Gastrocnemius medialis (tissue), 4 donors: ENCODE measurements around the gene LENG1. TPM values are rescaled to one million over a fixed set of nuclear protein-coding genes. Genes with fewer than 3 reads are reported as not detected.

Experiments used
- ATAC-seq, 2 donors: fragments of 150-250 bp; one replicate each; pipeline ENCODE4 v1.9.1; 2016
- DNase-seq, 2 donors: peaks; one replicate each; pipeline ENCODE4 v3.0.0-alpha.2; 2019
- H3K27ac ChIP-seq, 4 donors: fragments of 200-600 bp; sonication (generic); 1 replicate in 1 of 4; 2 replicates in 3 of 4; pipeline ENCODE4 v1.5.1; 2016 to 2018; ENCODE audit warnings: mild to moderate bottlenecking in 2 of 4, moderate library complexity in 1 of 4
- H3K27me3 ChIP-seq, 3 donors: fragments of 200-600 bp; sonication (generic) in 2 of 3; 1 replicate in 1 of 3; 2 replicates in 2 of 3; pipeline versions ENCODE4 v1.5.1 to v1.6.0; 2016 to 2019; ENCODE audit warnings: mild to moderate bottlenecking in 1 of 3, moderate library complexity in 1 of 3
- H3K36me3 ChIP-seq, 2 donors: fragments of 200-600 bp; sonication (generic) in 1 of 2; one replicate each; pipeline ENCODE4 v1.5.1; 2017 to 2018
- H3K4me1 ChIP-seq, 2 donors: fragments of 200-600 bp; sonication (generic) in 1 of 2; one replicate each; pipeline ENCODE4 v1.5.1; 2016 to 2017; ENCODE audit warnings: mild to moderate bottlenecking in 2 of 2
- H3K4me3 ChIP-seq, 4 donors: fragments of 200-600 bp; sonication (generic) in 3 of 4; 1 replicate in 1 of 4; 2 replicates in 3 of 4; pipeline ENCODE4 v1.5.1; 2016 to 2019; ENCODE audit warnings: mild to moderate bottlenecking in 2 of 4
- H3K9me3 ChIP-seq, 3 donors: fragments of 200-600 bp; sonication (generic) in 2 of 3; 1 replicate in 1 of 3; 2 replicates in 2 of 3; pipeline ENCODE4 v1.5.1; 2016 to 2019
- POLR2A ChIP-seq, 2 donors: fragments of 450-650 bp; IDR thresholded peaks; one replicate each; pipeline ENCODE4 v1.6.1; 2017; ENCODE audit warnings: antibody characterized with exemption in 2 of 2, mild to moderate bottlenecking in 2 of 2, moderate library complexity in 2 of 2
- in situ Hi-C, 4 donors: fragments of 200-750 bp; cut with MboI; loops; one replicate each; pipeline versions ENCODE4 v1.15.0 to v1.8.0; 2017; ENCODE audit warnings: low sequenced_read_pairs in 4 of 4
- intact Hi-C: fragments of 100-400 bp; cut with DNase I; formaldehyde crosslinking; loops from one replicate; pipeline ENCODE4 v1.15.1; 2023; ENCODE audit warnings: low total_unique reads
- total RNA-seq, 4 donors: library from RNA; depleted of rRNA; stranded (reverse); fragments of >200 nt; gene quantifications; one replicate each; pipeline versions ENCODE4 v1.1.0 to v1.2.3, GENCODE V29; 2016
- TF ChIP-seq, protein P1 (sequence below), 5 experiments: fragments of 450-650 bp in 3 of 5; fragments of 200-600 bp in 2 of 5; sonication (generic) in 2 of 5; IDR thresholded peaks in 4 of 5; conservative IDR thresholded peaks in 1 of 5; 1 replicate in 4 of 5; 2 replicates in 1 of 5; pipeline ENCODE4 v1.5.1; 2016 to 2019; ENCODE audit warnings: antibody characterized with exemption in 5 of 5, mild to moderate bottlenecking in 3 of 5, moderate library complexity in 3 of 5

The LENG1 gene
- total RNA-seq, 4 donors from 2014 or later = 6.5 to 14.2 (median 11.9) TPM

DNA sequence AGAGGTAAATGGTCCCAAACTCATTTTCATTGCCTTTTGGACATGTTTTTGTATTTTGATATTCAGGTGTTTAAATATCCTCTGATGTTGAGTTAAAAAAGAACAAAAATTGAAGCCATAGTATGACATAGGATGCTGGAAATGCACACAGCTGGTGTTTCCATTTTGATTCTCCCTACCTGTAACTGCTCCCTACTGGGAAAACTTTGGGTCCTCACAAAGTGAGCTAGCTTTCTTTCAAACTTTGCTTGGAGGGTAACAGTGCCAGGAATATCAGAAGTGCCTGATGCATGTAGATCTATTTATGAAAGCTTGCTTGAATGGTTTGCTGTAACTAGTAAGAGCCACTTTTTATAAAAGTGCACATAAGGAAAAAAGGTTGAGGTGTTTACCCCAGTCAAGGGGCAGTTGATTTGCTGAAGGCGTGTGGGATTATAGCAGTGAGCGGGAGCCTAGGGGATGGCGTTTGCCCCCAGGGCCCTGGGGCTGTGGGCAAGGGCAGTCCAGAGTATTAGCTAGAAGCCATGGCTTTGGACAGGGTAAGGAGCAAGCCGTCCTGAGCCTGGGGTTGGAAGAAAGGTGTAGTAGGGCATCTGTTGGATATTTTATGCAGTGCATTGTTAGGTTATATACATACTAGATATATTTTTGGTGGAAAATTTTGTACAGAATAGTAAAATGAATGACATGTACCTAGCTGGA lies 45.4 kb upstream of the LENG1 start:
- peaks cover 76 to 79% of the 10 kb centered on the region in 2 donors for H3K4me1 ChIP-seq
- no peaks in the 10 kb centered on the region for H3K27me3 ChIP-seq
- DNase-seq (no peak), ATAC-seq (no peak)
- no peak overlapping the region for H3K4me3 ChIP-seq
- intact Hi-C loops = loop anchor here (5.0 to 10.0 kb wide), 3 partner anchors 43 to 1400 kb away; partner anchors contain the start of genes ZNF524 and ZNF865
- in situ Hi-C loops = loop anchor here in 1 of 4 donors (10.0 kb wide), 1 partner anchor 250 kb away; no protein-coding TSS in a partner anchor
- TF ChIP-seq, protein P1, sequence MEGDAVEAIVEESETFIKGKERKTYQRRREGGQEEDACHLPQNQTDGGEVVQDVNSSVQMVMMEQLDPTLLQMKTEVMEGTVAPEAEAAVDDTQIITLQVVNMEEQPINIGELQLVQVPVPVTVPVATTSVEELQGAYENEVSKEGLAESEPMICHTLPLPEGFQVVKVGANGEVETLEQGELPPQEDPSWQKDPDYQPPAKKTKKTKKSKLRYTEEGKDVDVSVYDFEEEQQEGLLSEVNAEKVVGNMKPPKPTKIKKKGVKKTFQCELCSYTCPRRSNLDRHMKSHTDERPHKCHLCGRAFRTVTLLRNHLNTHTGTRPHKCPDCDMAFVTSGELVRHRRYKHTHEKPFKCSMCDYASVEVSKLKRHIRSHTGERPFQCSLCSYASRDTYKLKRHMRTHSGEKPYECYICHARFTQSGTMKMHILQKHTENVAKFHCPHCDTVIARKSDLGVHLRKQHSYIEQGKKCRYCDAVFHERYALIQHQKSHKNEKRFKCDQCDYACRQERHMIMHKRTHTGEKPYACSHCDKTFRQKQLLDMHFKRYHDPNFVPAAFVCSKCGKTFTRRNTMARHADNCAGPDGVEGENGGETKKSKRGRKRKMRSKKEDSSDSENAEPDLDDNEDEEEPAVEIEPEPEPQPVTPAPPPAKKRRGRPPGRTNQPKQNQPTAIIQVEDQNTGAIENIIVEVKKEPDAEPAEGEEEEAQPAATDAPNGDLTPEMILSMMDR (IDR thresholded peaks at IDR 0.05 in 4 of 5, conservative IDR thresholded peaks at IDR 0.05 in 1 of 5) = no peak
- no peak for TF ChIP-seq POLR2A (IDR thresholded peaks at IDR 0.05)
- peak overlapping the region in 2 of 4 donors; percentile 95 for H3K27ac ChIP-seq
- no peaks in the 10 kb centered on the region for H3K9me3 ChIP-seq
- H3K36me3 ChIP-seq = peaks cover 0 to 63% of the 10 kb centered on the region in 2 donors

DNA sequence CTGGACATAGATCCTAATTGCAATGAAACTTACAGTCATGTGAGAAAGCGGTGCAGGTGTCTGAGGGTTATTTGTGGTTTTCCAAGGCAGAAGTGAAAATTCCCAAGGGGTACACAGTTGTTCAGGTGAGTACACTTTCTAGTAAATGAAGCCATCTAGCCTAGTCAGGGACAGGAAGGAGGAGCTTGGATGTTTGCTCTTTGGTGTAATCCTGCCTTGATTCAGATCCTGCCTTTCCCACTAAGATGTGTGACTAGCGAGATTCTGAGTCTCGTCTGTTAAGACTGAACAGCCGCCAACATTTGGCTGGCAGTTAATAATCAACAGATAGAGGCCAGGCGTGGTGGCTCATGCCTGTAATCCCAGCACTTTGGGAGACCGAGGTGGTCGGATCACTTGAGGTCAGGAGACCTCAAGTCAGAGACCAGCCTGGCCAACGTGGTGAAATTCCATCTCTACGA lies 43.7 kb upstream of the LENG1 start:
- Histone ChIP-seq H3K4me1 (peaks cover 60 to 63% of the 10 kb centered on the region in 2 donors), H3K4me3 (peak overlapping the region in 2 of 4 donors; percentile 76 to 78), H3K36me3 (peaks cover 0 to 61% of the 10 kb centered on the region in 2 donors), H3K9me3 (no peaks in the 10 kb centered on the region), H3K27me3 (no peaks in the 10 kb centered on the region), H3K27ac (peak overlapping the region; percentile 63 to 95 (median 92))
- TF ChIP-seq, protein P1 (IDR thresholded peaks at IDR 0.05 in 4 of 5, conservative IDR thresholded peaks at IDR 0.05 in 1 of 5) = no peak
- no peak for TF ChIP-seq POLR2A (IDR thresholded peaks at IDR 0.05)
- no peak for DNase-seq
- intact Hi-C loops (loop anchor here (5.0 to 10.0 kb wide), 3 partner anchors 41 to 1402 kb away; partner anchors contain the start of genes ZNF524 and ZNF865), in situ Hi-C loops (loop anchor here in 1 of 4 donors (10.0 kb wide), 1 partner anchor 252 kb away; no protein-coding TSS in a partner anchor)
- no peak for ATAC-seq

DNA sequence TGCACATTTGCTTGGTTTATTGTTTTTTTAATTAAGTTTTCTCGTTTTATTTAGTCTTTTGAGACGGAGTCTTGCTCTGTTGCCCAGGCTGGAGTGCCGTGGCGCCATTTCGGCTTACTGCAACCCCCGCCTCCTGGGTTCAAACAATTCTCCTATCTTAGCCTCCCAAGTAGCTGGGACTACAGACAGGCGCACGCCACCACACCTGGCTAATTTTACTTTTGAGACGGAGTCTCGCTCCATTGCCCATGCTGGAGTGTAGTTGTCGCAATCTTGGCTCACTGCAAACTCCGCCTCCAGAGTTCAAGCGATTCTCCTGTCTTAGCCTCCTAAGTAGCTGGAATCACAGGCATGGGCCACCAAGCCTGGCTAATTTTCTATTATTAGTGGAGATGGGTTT lies 42.5 kb upstream of the LENG1 start:
- H3K4me3 ChIP-seq = peak overlapping the region; percentile 76 to 86 (median 77)
- in situ Hi-C loops (loop anchor here in 1 of 4 donors (10.0 kb wide), 1 partner anchor 253 kb away; no protein-coding TSS in a partner anchor), intact Hi-C loops (loop anchor here (5.0 to 10.0 kb wide), 3 partner anchors 40 to 1403 kb away; partner anchors contain the start of genes ZNF524 and ZNF865)
- no peak for TF ChIP-seq POLR2A (IDR thresholded peaks at IDR 0.05)
- TF ChIP-seq, protein P1 (IDR thresholded peaks at IDR 0.05 in 4 of 5, conservative IDR thresholded peaks at IDR 0.05 in 1 of 5) = no peak
- DNase-seq = no peak
- peak overlapping the region; percentile 88 to 95 (median 92) for H3K27ac ChIP-seq
- no peak for ATAC-seq
- no peaks in the 10 kb centered on the region for H3K27me3 ChIP-seq
- H3K9me3 ChIP-seq = no peaks in the 10 kb centered on the region
- H3K36me3 ChIP-seq = peaks cover 0 to 49% of the 10 kb centered on the region in 2 donors
- peaks cover 53 to 54% of the 10 kb centered on the region in 2 donors for H3K4me1 ChIP-seq

DNA sequence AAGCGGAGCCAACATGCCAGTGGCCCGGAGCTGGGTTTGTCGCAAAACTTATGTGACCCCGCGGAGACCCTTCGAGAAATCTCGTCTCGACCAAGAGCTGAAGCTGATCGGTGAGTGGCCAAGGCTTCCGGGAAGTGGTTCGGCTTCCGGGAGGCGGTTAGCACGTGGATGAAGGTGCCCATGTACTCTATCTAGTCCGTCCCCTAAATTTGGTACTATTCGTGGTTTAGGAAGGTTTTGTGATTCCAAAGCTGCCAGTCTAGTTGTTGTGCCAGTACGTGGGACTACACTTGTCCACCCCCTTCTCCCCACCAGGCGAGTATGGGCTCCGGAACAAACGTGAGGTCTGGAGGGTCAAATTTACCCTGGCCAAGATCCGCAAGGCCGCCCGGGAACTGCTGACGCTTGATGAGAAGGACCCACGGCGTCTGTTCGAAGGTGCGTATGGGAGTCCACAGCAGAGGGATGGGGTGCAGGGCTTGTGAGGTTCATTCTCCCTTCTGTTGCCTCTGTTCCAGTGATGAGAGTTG lies 41.7 kb upstream of the LENG1 start:
- peaks cover 0 to 41% of the 10 kb centered on the region in 2 donors for H3K36me3 ChIP-seq
- peak overlapping the region; percentile 76 to 86 (median 77) for H3K4me3 ChIP-seq
- DNase-seq = no peak
- no peaks in the 10 kb centered on the region for H3K9me3 ChIP-seq
- no peaks in the 10 kb centered on the region for H3K27me3 ChIP-seq
- intact Hi-C loops (loop anchor here (5.0 to 10.0 kb wide), 3 partner anchors 39 to 1404 kb away; partner anchors contain the start of genes ZNF524 and ZNF865), in situ Hi-C loops (loop anchor here in 1 of 4 donors (10.0 kb wide), 1 partner anchor 254 kb away; no protein-coding TSS in a partner anchor)
- H3K4me1 ChIP-seq = peaks cover 46 to 47% of the 10 kb centered on the region in 2 donors
- no peak for ATAC-seq
- TF ChIP-seq, protein P1 (IDR thresholded peaks at IDR 0.05 in 4 of 5, conservative IDR thresholded peaks at IDR 0.05 in 1 of 5) = no peak
- no peak for TF ChIP-seq POLR2A (IDR thresholded peaks at IDR 0.05)
- peak overlapping the region; percentile 88 to 95 (median 92) for H3K27ac ChIP-seq
